Psoas muscle (tissue), 8 donors: ENCODE results near the gene CD99. TPM values are rescaled to one million over a fixed set of nuclear protein-coding genes. Genes with fewer than 3 reads are reported as not detected.

Source experiments
- ATAC-seq, 4 donors: fragments of 200-7000 bp; cut with Tn5 transposase; one replicate each; pipeline ENCODE4 v1.9.1; 2020; ENCODE audit warnings: moderate library complexity in 3 of 4, mild to moderate bottlenecking in 2 of 4
- DNase-seq, 2 donors: peaks; one replicate each; pipeline ENCODE4 v3.0.0-alpha.2; 2020
- H3K27ac ChIP-seq: fragments of 200-600 bp; one replicate; pipeline ENCODE4 v1.8.0; 2022
- H3K27me3 ChIP-seq, 3 donors: fragments of 200-600 bp in 1 of 3; one replicate each; pipeline versions ENCODE4 v1.6.1 to v1.8.0; 2013 to 2022; ENCODE audit warnings: low read length in 2 of 3, mild to moderate bottlenecking in 2 of 3, moderate library complexity in 1 of 3; ENCODE audit not compliant: insufficient read depth in 3 of 3
- H3K36me3 ChIP-seq, 2 donors: fragments of 200-600 bp in 1 of 2; one replicate each; pipeline versions ENCODE4 v1.6.1 to v1.8.0; 2013 to 2022; ENCODE audit warnings: low read depth in 1 of 2, mild to moderate bottlenecking in 1 of 2, moderate library complexity in 1 of 2; ENCODE audit not compliant: insufficient read depth in 1 of 2
- H3K4me1 ChIP-seq: fragments of 200-600 bp; one replicate; pipeline ENCODE4 v1.8.0; 2022
- H3K4me3 ChIP-seq: fragments of 200-600 bp; one replicate; pipeline ENCODE4 v1.8.0; 2022; ENCODE audit warnings: mild to moderate bottlenecking
- H3K9me3 ChIP-seq: fragments of 200-600 bp; one replicate; pipeline ENCODE4 v1.8.0; 2022
- CTCF ChIP-seq: fragments of 200-600 bp; IDR thresholded peaks from one replicate; pipeline ENCODE4 v1.8.0; 2022; ENCODE audit warnings: antibody characterized with exemption
- WGBS, 3 donors: extraction: QIAGEN DNeasy Blood & Tissue Kit; methylation state at CpG; one replicate each; pipeline versions ENCODE4 v1.1.6 to v1.1.7; 2013; 5-methylcytosine and 5-hydroxymethylcytosine counted together
- intact Hi-C, 2 donors: fragments of 100-400 bp; cut with DNase I; formaldehyde crosslinking; loops; one replicate each; pipeline versions ENCODE4 v1.11.0 to v1.14.2; 2022
- polyA plus RNA-seq, 3 donors: library from polyadenylated mRNA; stranded (reverse); fragments of 200-250 nt; gene quantifications; one replicate each; pipeline ENCODE4 v1.2.3, GENCODE V29; 2013
- total RNA-seq, 4 donors: library from RNA; stranded (reverse); fragmentation: NEBNext Ultra II Directional in 2 of 4; extraction: Animal tissue kit (Norgen Biotek cat#: 25700) in 2 of 4; gene quantifications; one replicate each; pipeline versions ENCODE4 v1.2.1 to v1.2.4, GENCODE V29; 2021 to 2023
- donor health status: healthy with polysubstance abuse.
- donor health status: DM: no; HTN: no; CAD: no; lungs with moderate emphysema.
- donor health status: Bipolar disorder and iron deficiency.
- donor health status: healthy.
- donor health status: DM: yes; HTN: yes; CAD: no.
- donor health status: DM: no; HTN: no; CAD: no.
- donor health status: DM: no; HTN: no; CAD: no.
- donor health status: DM: yes; HTN: yes; CAD: no.

Gene CD99
- total and polyA plus RNA-seq, 7 donors = 118 to 239 (median 128) TPM

GRCh38 chrX:2696698-2697215 lies 5.7 kb downstream of the CD99 start:
- ATAC-seq (peak in 3 of 4 donors; percentile 21 to 40 (median 30)), DNase-seq (no peak)
- intact Hi-C loops = no loop called here
- no peak for TF ChIP-seq CTCF
- WGBS, 3 donors = 32 to 57% (median 50%) methylated on average over 8 of the region's 8 CpGs
- Histone ChIP-seq H3K27ac (peak overlapping the region; percentile 61), H3K9me3 (no peaks in the 10 kb centered on the region), H3K4me3 (no peak overlapping the region), H3K4me1 (peaks cover 60% of the 10 kb centered on the region), H3K27me3 (no peaks in the 10 kb centered on the region), H3K36me3 (no peaks in the 10 kb centered on the region)

- ATAC-seq = peak in 1 of 4 donors; percentile 72
- TF ChIP-seq CTCF = no peak
- DNase-seq = no peak
- WGBS, 3 donors = 24 to 47% (median 42%) methylated on average over 7 of the region's 7 CpGs
- H3K4me3 ChIP-seq = no peak overlapping the region
- intact Hi-C loops = no loop called here
- no peaks in the 10 kb centered on the region for H3K36me3 ChIP-seq
- peak overlapping the region; percentile 61 for H3K27ac ChIP-seq
- no peaks in the 10 kb centered on the region for H3K9me3 ChIP-seq
- H3K27me3 ChIP-seq = no peaks in the 10 kb centered on the region
- peaks cover 65% of the 10 kb centered on the region for H3K4me1 ChIP-seq
Measured at GRCh38 chrX:2697306-2697705, 6.2 kb downstream of the CD99 start.

GRCh38 chrX:2697741-2698299 lies 6.7 kb downstream of the CD99 start:
- intact Hi-C loops = no loop called here
- H3K27me3 ChIP-seq = no peaks in the 10 kb centered on the region
- H3K9me3 ChIP-seq = no peaks in the 10 kb centered on the region
- no peak for ATAC-seq
- H3K36me3 ChIP-seq = no peaks in the 10 kb centered on the region
- 49 to 68% (median 61%) methylated on average over 9 of the region's 9 CpGs for WGBS, 3 donors
- no peak overlapping the region for H3K4me3 ChIP-seq
- no peak for TF ChIP-seq CTCF
- H3K4me1 ChIP-seq = peaks cover 64% of the 10 kb centered on the region
- no peak for DNase-seq
- H3K27ac ChIP-seq = no peak overlapping the region

GRCh38 chrX:2698604-2699003 lies 7.5 kb downstream of the CD99 start:
- no peaks in the 10 kb centered on the region for H3K9me3 ChIP-seq
- H3K4me3 ChIP-seq = no peak overlapping the region
- DNase-seq (no peak), ATAC-seq (no peak)
- no peak overlapping the region for H3K27ac ChIP-seq
- TF ChIP-seq CTCF = no peak
- H3K27me3 ChIP-seq = no peaks in the 10 kb centered on the region
- no peaks in the 10 kb centered on the region for H3K36me3 ChIP-seq
- peaks cover 62% of the 10 kb centered on the region for H3K4me1 ChIP-seq
- intact Hi-C loops = no loop called here
- WGBS, 3 donors = 82 to 94% (median 89%) methylated on average over 5 of the region's 5 CpGs

- Histone ChIP-seq H3K9me3 (no peaks in the 10 kb centered on the region), H3K27me3 (no peaks in the 10 kb centered on the region), H3K27ac (no peak overlapping the region), H3K4me3 (no peak overlapping the region), H3K36me3 (no peaks in the 10 kb centered on the region), H3K4me1 (peaks cover 64% of the 10 kb centered on the region)
- 94 to 96% (median 95%) methylated on average over 4 of the region's 4 CpGs for WGBS, 3 donors
- intact Hi-C loops = loop anchor here in 1 of 2 donors (5.0 kb wide), 1 partner anchor 947 kb away; no protein-coding TSS in a partner anchor
- TF ChIP-seq CTCF = no peak
- DNase-seq (no peak), ATAC-seq (no peak)
Measured at GRCh38 chrX:2699959-2700358, 8.9 kb downstream of the CD99 start.
